NCI-H524 treated with DMSO at 0.1 percent for 48 hours (cell line): ENCODE results near the gene GPC6.

Source experiments
- DNase-seq: peaks from one replicate; lab custom pipeline; 2025; lab: John Stamatoyannopoulos, UW

The GPC6 gene

GRCh38 chr13:94170145-94170571 is 943.6 kb downstream of the GPC6 start:
- no peak for DNase-seq

GRCh38 chr13:94172416-94172815 is 945.8 kb downstream of the GPC6 start:
- no peak for DNase-seq

- DNase-seq, result no peak
Measured at GRCh38 chr13:94173312-94173854, 946.8 kb downstream of the GPC6 start.

- DNase-seq, result no peak
Measured at GRCh38 chr13:94174009-94174408, 947.4 kb downstream of the GPC6 start.

- no peak for DNase-seq
Measured at GRCh38 chr13:94175076-94175475, 948.5 kb downstream of the GPC6 start.

- no peak for DNase-seq
Measured at GRCh38 chr13:94176561-94176960, 950.0 kb downstream of the GPC6 start.

GRCh38 chr13:94177041-94177440 is 950.4 kb downstream of the GPC6 start:
- DNase-seq, result no peak

GRCh38 chr13:94178625-94179244 is 952.1 kb downstream of the GPC6 start:
- no peak for DNase-seq

GRCh38 chr13:94181461-94182107 is 955.0 kb downstream of the GPC6 start:
- no peak for DNase-seq

GRCh38 chr13:94182185-94182761 is 955.7 kb downstream of the GPC6 start:
- DNase-seq, result no peak

- no peak for DNase-seq
Measured at GRCh38 chr13:94186470-94186869, 959.9 kb downstream of the GPC6 start.

GRCh38 chr13:94188201-94188854 is 961.7 kb downstream of the GPC6 start:
- no peak for DNase-seq

- no peak for DNase-seq
Measured at GRCh38 chr13:94192431-94192975, 965.9 kb downstream of the GPC6 start.

GRCh38 chr13:94195715-94196114 is 969.1 kb downstream of the GPC6 start:
- no peak for DNase-seq

GRCh38 chr13:94196413-94196812 is 969.8 kb downstream of the GPC6 start:
- no peak for DNase-seq

GRCh38 chr13:94198681-94199080 is 972.1 kb downstream of the GPC6 start:
- DNase-seq, result no peak

GRCh38 chr13:94199135-94199534 is 972.5 kb downstream of the GPC6 start:
- no peak for DNase-seq

- DNase-seq, result no peak
Measured at GRCh38 chr13:94201022-94201421, 974.4 kb downstream of the GPC6 start.

GRCh38 chr13:94204163-94204562 is 977.6 kb downstream of the GPC6 start:
- no peak for DNase-seq

- DNase-seq, result no peak
Measured at GRCh38 chr13:94204946-94205345, 978.3 kb downstream of the GPC6 start.

- no peak for DNase-seq
Measured at GRCh38 chr13:94205896-94206295, 979.3 kb downstream of the GPC6 start.

GRCh38 chr13:94209117-94209516 is 982.5 kb downstream of the GPC6 start:
- no peak for DNase-seq
